Smooth muscle cell (in vitro differentiated cells): Measurements from ENCODE around the gene ZFAND2B. TPM values are rescaled to one million over a fixed set of nuclear protein-coding genes. Genes with fewer than 3 reads are reported as not detected.

Experiments
- DNase-seq: peaks from one replicate; lab custom pipeline; 2025; ENCODE audit not compliant: unreplicated experiment; lab: John Stamatoyannopoulos, UW
- H2AFZ ChIP-seq: fragments of 200-600 bp; sonication (generic); 2 replicates; pipeline ENCODE4 v1.6.0; 2016; ENCODE audit warnings: antibody characterized with exemption, low read depth, mild to moderate bottlenecking
- H3F3A ChIP-seq: fragments of 200-600 bp; sonication (generic); 2 replicates; pipeline ENCODE4 v1.6.0; 2017; ENCODE audit warnings: antibody characterized with exemption, low read depth
- H3K27ac ChIP-seq: fragments of 200-600 bp; sonication (generic); 2 replicates; pipeline ENCODE4 v1.5.1; 2016; ENCODE audit warnings: low read depth, mild to moderate bottlenecking
- H3K27me3 ChIP-seq: fragments of 200-600 bp; sonication (generic); 2 replicates; pipeline ENCODE4 v1.6.1; 2016; ENCODE audit warnings: low read depth, mild to moderate bottlenecking
- H3K36me3 ChIP-seq: fragments of 200-600 bp; sonication (generic); 2 replicates; pipeline ENCODE4 v1.5.1; 2016; ENCODE audit warnings: low read depth
- H3K4me1 ChIP-seq: fragments of 200-600 bp; sonication (generic); 2 replicates; pipeline ENCODE4 v1.5.1; 2016; ENCODE audit warnings: low read depth
- H3K4me2 ChIP-seq: fragments of 200-600 bp; sonication (generic); 2 replicates; pipeline ENCODE4 v1.6.0; 2016; ENCODE audit warnings: mild to moderate bottlenecking
- H3K4me3 ChIP-seq: fragments of 200-600 bp; sonication (generic); 2 replicates; pipeline ENCODE4 v1.5.1; 2016; ENCODE audit warnings: mild to moderate bottlenecking
- H3K79me2 ChIP-seq: fragments of 200-600 bp; sonication (generic); 2 replicates; pipeline ENCODE4 v1.6.0; 2016; ENCODE audit warnings: low read depth, mild to moderate bottlenecking
- H3K9ac ChIP-seq: fragments of 200-600 bp; sonication (generic); 2 replicates; pipeline ENCODE4 v1.6.0; 2016; ENCODE audit warnings: low read depth
- H3K9me3 ChIP-seq: fragments of 200-600 bp; sonication (generic); replicated peaks from 2 replicates; pipeline ENCODE4 v1.5.1; 2016; ENCODE audit warnings: low read depth
- H4K20me1 ChIP-seq: fragments of 200-600 bp; sonication (generic); 2 replicates; pipeline ENCODE4 v1.6.0; 2016; ENCODE audit warnings: low read depth
- WGBS: methylation state at CpG from one replicate; pipeline ENCODE4 v1.1.7; 2016; ENCODE audit warnings: low lambda C conversion rate; 5-methylcytosine and 5-hydroxymethylcytosine counted together
- polyA plus RNA-seq: library from polyadenylated mRNA; unstranded; fragments of >200 nt; fragmentation: Nextera tagmentation; extraction: Ambion mirVana; gene quantifications from 2 replicates; pipeline ENCODE4 v1.2.1, GENCODE V29; 2016
- total RNA-seq: library from RNA; depleted of rRNA; stranded (reverse); fragments of >200 nt; gene quantifications from 2 replicates; pipeline ENCODE4 v1.2.3, GENCODE V29; 2014
- TF ChIP-seq, protein P1 (sequence below): fragments of 200-600 bp; sonication (generic); IDR thresholded peaks from 2 replicates; pipeline ENCODE4 v1.5.1; 2017; ENCODE audit warnings: borderline replicate concordance, mild to moderate bottlenecking, antibody characterized with exemption; ENCODE audit not compliant: insufficient read depth, poor library complexity, severe bottlenecking

Gene ZFAND2B
- total and polyA plus RNA-seq, 2 experiments from 2014 or later = 19.1 to 48.3 TPM

DNA sequence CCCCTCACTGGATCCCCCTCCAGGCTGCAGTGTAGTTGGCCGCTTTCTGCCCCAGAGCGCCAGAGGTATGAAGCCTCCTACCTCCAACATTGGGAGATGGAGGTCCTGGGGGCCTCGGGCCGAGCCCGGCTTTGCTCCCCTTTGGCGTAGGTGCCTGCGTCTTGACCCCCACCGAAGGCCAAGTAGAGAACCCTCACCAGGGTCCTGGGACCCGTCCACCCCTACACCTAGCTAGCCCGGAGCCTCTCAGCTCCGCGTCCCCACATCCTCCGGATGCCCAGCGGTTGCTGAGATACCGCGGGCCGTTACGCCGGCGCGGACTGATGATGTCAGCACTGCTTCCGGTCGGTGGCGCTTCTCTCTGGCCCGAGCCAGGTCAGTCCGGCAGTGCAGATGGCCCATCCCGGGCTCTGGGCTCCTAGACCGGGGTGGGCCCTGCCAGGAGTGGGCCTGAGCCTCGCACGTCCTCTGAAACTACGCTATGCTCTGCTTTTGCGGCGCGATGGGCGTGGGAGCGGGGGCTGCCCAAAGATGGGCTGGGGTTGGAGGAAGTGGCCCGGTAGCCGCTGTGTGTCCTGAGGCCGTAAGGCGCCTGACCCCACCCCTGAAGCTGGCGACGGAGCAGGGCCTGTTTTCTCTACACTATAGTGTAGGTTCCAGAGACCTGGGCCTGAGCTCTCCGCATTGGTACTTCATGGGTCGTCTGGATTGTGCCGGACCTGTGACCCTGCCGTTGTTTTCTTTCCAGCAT, 38.7 kb downstream of the ZFAND2B start, which contains the start of the genes GLB1L and STK16:
Gene GLB1L (minus strand): TSS at position 297 of the 751 bp plus-strand sequence. CDS start 1,871 bp downstream, outside the sequence.
Gene STK16 (plus strand): TSS at position 332 of the 751 bp plus-strand sequence. CDS start 521 bp downstream, outside the sequence.
- peaks cover 12% of the 10 kb centered on the region for H3K4me1 ChIP-seq
- 2% methylated on average over 46 of the region's 46 CpGs for WGBS
- TF ChIP-seq, protein P1, sequence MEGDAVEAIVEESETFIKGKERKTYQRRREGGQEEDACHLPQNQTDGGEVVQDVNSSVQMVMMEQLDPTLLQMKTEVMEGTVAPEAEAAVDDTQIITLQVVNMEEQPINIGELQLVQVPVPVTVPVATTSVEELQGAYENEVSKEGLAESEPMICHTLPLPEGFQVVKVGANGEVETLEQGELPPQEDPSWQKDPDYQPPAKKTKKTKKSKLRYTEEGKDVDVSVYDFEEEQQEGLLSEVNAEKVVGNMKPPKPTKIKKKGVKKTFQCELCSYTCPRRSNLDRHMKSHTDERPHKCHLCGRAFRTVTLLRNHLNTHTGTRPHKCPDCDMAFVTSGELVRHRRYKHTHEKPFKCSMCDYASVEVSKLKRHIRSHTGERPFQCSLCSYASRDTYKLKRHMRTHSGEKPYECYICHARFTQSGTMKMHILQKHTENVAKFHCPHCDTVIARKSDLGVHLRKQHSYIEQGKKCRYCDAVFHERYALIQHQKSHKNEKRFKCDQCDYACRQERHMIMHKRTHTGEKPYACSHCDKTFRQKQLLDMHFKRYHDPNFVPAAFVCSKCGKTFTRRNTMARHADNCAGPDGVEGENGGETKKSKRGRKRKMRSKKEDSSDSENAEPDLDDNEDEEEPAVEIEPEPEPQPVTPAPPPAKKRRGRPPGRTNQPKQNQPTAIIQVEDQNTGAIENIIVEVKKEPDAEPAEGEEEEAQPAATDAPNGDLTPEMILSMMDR = no peak
- H4K20me1 ChIP-seq = no peaks in the 10 kb centered on the region
- peak within 1 kb of the TSS; percentile 91 for H2AFZ ChIP-seq
- no peaks in the 10 kb centered on the region for H3K36me3 ChIP-seq
- H3K27ac ChIP-seq = peak within 1 kb of the TSS; percentile 87
- H3F3A ChIP-seq = peaks cover 12% of the 10 kb centered on the region
- DNase-seq = peak; percentile 78
- peak within 1 kb of the TSS; percentile 86 for H3K4me3 ChIP-seq
- H3K9ac ChIP-seq = peak within 1 kb of the TSS; percentile 96
- peak within 1 kb of the TSS; percentile 99 for H3K4me2 ChIP-seq
- H3K79me2 ChIP-seq = peaks cover 13% of the 10 kb centered on the region
- no peaks in the 10 kb centered on the region for H3K27me3 ChIP-seq
- H3K9me3 ChIP-seq = no peaks in the 10 kb centered on the region

DNA sequence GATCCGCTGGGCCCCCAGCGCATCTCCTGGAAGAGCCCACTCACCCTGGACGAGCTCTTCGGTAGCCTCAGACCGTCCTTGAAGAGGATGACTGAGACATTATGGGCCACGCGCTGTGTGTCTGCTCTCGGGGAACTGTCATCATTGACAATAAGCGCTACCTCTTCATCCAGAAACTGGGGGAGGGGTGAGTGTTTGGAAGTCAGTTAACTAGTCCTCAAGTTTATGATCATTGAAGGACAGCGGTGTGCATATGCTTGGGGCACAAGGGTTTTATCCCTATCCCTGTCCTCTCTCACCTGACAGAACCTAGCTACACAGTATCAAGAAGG, 39.3 kb downstream of the ZFAND2B start:
- no peak for DNase-seq
- TF ChIP-seq, protein P1 = no peak
- WGBS = 35% methylated on average over 10 of the region's 10 CpGs
- Histone ChIP-seq H3K27me3 (no peaks in the 10 kb centered on the region), H3K27ac (peak overlapping the region; percentile 87), H3K4me2 (peak overlapping the region; percentile 99), H3K4me1 (peaks cover 12% of the 10 kb centered on the region), H3K4me3 (peak overlapping the region; percentile 86), H3K79me2 (peaks cover 13% of the 10 kb centered on the region), H3K36me3 (no peaks in the 10 kb centered on the region), H2AFZ (no peak overlapping the region), H3K9ac (peak overlapping the region; percentile 96), H4K20me1 (no peaks in the 10 kb centered on the region), H3F3A (peaks cover 12% of the 10 kb centered on the region), H3K9me3 (no peaks in the 10 kb centered on the region)

DNA sequence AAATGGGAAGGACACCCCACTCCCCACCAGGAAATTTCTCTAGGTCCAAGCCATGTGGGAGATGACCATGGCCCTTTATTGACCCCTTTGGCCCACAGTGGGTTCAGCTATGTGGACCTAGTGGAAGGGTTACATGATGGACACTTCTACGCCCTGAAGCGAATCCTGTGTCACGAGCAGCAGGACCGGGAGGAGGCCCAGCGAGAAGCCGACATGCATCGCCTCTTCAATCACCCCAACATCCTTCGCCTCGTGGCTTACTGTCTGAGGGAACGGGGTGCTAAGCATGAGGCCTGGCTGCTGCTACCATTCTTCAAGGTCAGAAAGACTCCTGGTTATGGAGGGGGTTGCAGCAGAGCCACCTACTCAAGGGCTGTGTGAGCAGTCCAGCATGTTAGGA, 40.0 kb downstream of the ZFAND2B start:
- Histone ChIP-seq H3K36me3 (no peaks in the 10 kb centered on the region), H3K27ac (no peak overlapping the region), H4K20me1 (no peaks in the 10 kb centered on the region), H3K9ac (no peak overlapping the region), H3K79me2 (peaks cover 13% of the 10 kb centered on the region), H3K9me3 (no peaks in the 10 kb centered on the region), H3K4me1 (peaks cover 12% of the 10 kb centered on the region), H3F3A (peaks cover 12% of the 10 kb centered on the region), H3K27me3 (peaks cover under 1% of the 10 kb centered on the region), H2AFZ (no peak overlapping the region), H3K4me3 (no peak overlapping the region), H3K4me2 (peak overlapping the region; percentile 99)
- no peak for DNase-seq
- WGBS = 99% methylated on average over 10 of the region's 10 CpGs
- TF ChIP-seq, protein P1 = no peak
